Astrocyte (in vitro differentiated cells and primary cell): ENCODE measurements around the gene IVNS1ABP.

Source experiments
- CTCF ChIP-seq: IDR thresholded peaks from 2 replicates; pipeline ENCODE4 v1.5.1; 2011; ENCODE audit warnings: low read depth, mild to moderate bottlenecking, inconsistent platforms, low read length, moderate library complexity; ENCODE audit not compliant: insufficient read depth
- EZH2 ChIP-seq: IDR thresholded peaks from 2 replicates; pipeline ENCODE4 v1.6.1; 2012; ENCODE audit warnings: mild to moderate bottlenecking, low read length, inconsistent platforms; ENCODE audit not compliant: insufficient read depth

DNA sequence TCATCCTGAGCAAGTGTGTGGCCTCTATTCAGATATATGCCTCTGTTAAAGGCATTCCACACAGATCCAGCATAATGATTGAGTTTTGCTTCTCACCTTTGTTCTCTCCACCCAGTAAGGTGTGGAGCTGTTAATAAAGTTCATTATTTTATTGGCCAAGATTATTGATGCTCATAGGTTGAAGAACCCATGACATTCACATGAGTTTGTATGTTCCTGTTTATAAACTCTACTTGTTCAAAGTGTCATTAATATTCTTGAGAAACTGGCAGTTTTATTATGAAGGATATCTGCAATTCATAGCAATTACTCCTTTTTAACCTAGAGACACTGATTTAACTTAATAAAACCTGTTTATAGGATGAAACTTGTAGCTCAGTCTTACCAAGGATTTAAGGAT, 22.0 kb downstream of the IVNS1ABP start:
- TF ChIP-seq CTCF (no peak), EZH2 (no peak)
